Measurements from ENCODE around the gene GATM.
"Not testable (repeated sequence)": the region's sequence is repeated elsewhere in the genome, so short reads cannot be mapped to it uniquely, and the experiment has no call there.

Gene GATM

GRCh38 chr15:45314960-45315359 lies 63.4 kb downstream of the GATM start:
- DNase-seq (ENCODE audit: low read depth in 2 of 2) = peak; percentile 6 to 51
- peak; percentile 10 for TF ChIP-seq CTCF (IDR thresholded peaks at IDR 0.05; ENCODE audit: low read depth, low read length)

GRCh38 chr15:45314117-45314516 lies 64.2 kb downstream of the GATM start:
- not testable (repeated sequence) for DNase-seq (ENCODE audit: low read depth in 2 of 2); H3K4me3 ChIP-seq (replicated peaks in 1 of 2; ENCODE audit: low read depth in 2 of 2, low read length in 2 of 2)

More at GRCh38 chr15:45314960-45315359, 63.4 kb downstream of the GATM start:
- no peak overlapping the region for H3K4me3 ChIP-seq (replicated peaks in 1 of 2; ENCODE audit: low read depth in 2 of 2, low read length in 2 of 2)
